HepG2 (cell line): Measurements from ENCODE around the gene GPN1. TPM values are rescaled to one million over a fixed set of nuclear protein-coding genes. Genes with fewer than 3 reads are reported as not detected.
A peak's percentile ranks its signal among the peaks of the same experiment; 100 is the strongest.

Experiments used
- ARID5B ChIP-seq: IDR thresholded peaks from 2 replicates; pipeline ENCODE4 v1.4.0; 2020; ENCODE audit warnings: mild to moderate bottlenecking, missing genetic modification reagents
- CEBPZ ChIP-seq: IDR thresholded peaks from 2 replicates; pipeline ENCODE4 v1.6.1; 2012; ENCODE audit warnings: low read length, improper control_type of control experiment
- LRRFIP1 ChIP-seq: sonication (generic); formaldehyde crosslinking; conservative IDR thresholded peaks from 2 replicates; pipeline ENCODE4 v1.4.0; 2020; ENCODE audit warnings: missing genetic modification reagents
- PATZ1 ChIP-seq: sonication (generic); formaldehyde crosslinking; IDR thresholded peaks from 2 replicates; pipeline ENCODE4 v1.4.0; 2020; ENCODE audit warnings: missing genetic modification reagents
- RFXAP ChIP-seq: sonication (generic); formaldehyde crosslinking; IDR thresholded peaks from 2 replicates; pipeline ENCODE4 v1.4.0; 2020; ENCODE audit warnings: missing genetic modification reagents, borderline replicate concordance
- ZBTB20 ChIP-seq: sonication (generic); formaldehyde crosslinking; IDR thresholded peaks from 2 replicates; pipeline ENCODE4 v1.8.1; 2023; ENCODE audit warnings: missing genetic modification reagents, low read depth, mild to moderate bottlenecking, borderline replicate concordance
- ZKSCAN5 ChIP-seq: sonication (generic); formaldehyde crosslinking; IDR thresholded peaks from 2 replicates; pipeline ENCODE4 v1.5.1; 2020; ENCODE audit warnings: mild to moderate bottlenecking, missing genetic modification reagents
- ZNF335 ChIP-seq: sonication (generic); formaldehyde crosslinking; IDR thresholded peaks from 2 replicates; pipeline ENCODE4 v1.4.0; 2020; ENCODE audit warnings: missing genetic modification reagents
- ZNF609 ChIP-seq: sonication (generic); formaldehyde crosslinking; IDR thresholded peaks from 2 replicates; pipeline ENCODE4 v1.4.0; 2020; ENCODE audit warnings: mild to moderate bottlenecking, missing genetic modification reagents, borderline replicate concordance
- polyA plus RNA-seq, 8 experiments: library from polyadenylated mRNA; depleted of rRNA in 3 of 8; stranded (reverse) in 7 of 8; unstranded in 1 of 8; fragments of >200 nt; fragmentation: Illumina TruSeq in 4 of 8; extraction: Trizol in 4 of 8; gene quantifications; 2 replicates each; pipeline versions ENCODE4 v1.2.1 to v1.2.3, GENCODE V29; 2011 to 2016; ENCODE audit warnings: low read depth in 4 of 8, missing spikeins in 1 of 8, mixed read lengths in 1 of 8; ENCODE audit not compliant: insufficient read depth in 1 of 8
- total RNA-seq, 5 experiments: library from RNA; depleted of rRNA; stranded (reverse); fragments of >200 nt; fragmentation: Illumina TruSeq; extraction: Trizol; gene quantifications; 2 replicates each; pipeline ENCODE4 v1.2.3, GENCODE V29; 2016; ENCODE audit warnings: low read depth in 1 of 5

The GPN1 gene
- total and polyA plus RNA-seq, 2 of the 13 experiments (the other 11 are each of a cell fraction or from before 2014, with no cell fraction given) = 54.5 to 62.7 TPM

GRCh38 chr2:27663285-27664153 lies 34.7 kb downstream of the GPN1 start, which contains the start of the genes SLC4A1AP and SUPT7L (continued):
- TF ChIP-seq ARID5B (CRISPR knock-in tag) (peak; percentile 81), LRRFIP1 (CRISPR knock-in tag) (no peak), ZNF609 (CRISPR knock-in tag) (peak; percentile 58; the same call in 1 of the 2 replicates), CEBPZ (no peak), ZNF335 (CRISPR knock-in tag) (0 out of 2 replicates have a peak, but pooled peaks have one; percentile 64), ZBTB20 (CRISPR knock-in tag) (no peak; the same call in 1 of the 2 replicates), ZKSCAN5 (0 out of 2 replicates have a peak, but pooled peaks have one; percentile 12), PATZ1 (CRISPR knock-in tag) (peak; percentile 35; the same call in 1 of the 2 replicates), RFXAP (peak; percentile 90; the same call in 1 of the 2 replicates)
